CD4-positive, alpha-beta T cell treated with Interleukin-17A for 1 hour (primary cell): ENCODE results near the gene DYRK3.

Experiments used
- DNase-seq: peaks from one replicate; pipeline ENCODE4 v3.0.0-alpha.2; 2020

DYRK3 gene

GRCh38 chr1:206684478-206685333 is 49.4 kb downstream of the DYRK3 start, which contains the start of gene MAPKAPK2:
Gene MAPKAPK2 (plus strand): TSS chr1:206684905. CDS start chr1:206685230, 325 bp downstream.
- peak; percentile 77 for DNase-seq

GRCh38 chr1:206685334-206685768 is 50.0 kb downstream of the DYRK3 start:
- peak; percentile 39 for DNase-seq

DNA sequence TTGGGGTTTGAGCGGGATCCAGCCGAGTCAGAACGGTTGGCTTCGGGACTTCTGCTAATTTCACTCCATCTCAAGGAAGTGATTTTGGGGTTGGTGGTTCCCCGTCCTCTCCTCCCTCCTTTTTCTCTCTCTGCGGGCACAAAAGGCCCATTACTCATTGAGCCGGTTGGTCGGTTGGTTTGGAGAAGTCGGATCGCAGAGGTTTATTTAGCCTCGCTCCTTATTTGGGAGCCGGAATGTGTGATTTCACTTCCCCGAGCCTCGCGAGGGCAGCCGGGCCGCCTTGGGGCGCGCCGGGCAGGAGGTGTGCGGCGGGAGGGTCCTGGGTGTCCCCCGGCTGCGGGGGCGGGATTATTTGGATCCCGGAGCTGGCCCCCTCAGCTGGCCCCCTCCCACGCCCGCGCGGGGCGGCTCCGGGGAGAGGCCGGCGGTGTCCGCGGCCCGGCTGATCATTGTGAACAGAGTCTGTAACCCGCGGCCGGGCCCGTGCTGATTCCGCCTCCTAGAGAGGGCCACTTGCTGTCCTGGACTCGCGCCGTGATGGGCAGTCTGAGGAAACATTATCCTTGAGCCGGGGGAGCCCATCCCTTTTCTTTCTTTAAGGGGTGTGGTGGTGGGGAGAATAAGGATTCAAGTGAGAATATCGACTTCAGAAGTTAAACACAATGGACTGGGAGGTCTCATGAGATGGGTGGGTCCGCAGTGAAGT is 50.6 kb downstream of the DYRK3 start:
- DNase-seq: peak; percentile 67

DNA sequence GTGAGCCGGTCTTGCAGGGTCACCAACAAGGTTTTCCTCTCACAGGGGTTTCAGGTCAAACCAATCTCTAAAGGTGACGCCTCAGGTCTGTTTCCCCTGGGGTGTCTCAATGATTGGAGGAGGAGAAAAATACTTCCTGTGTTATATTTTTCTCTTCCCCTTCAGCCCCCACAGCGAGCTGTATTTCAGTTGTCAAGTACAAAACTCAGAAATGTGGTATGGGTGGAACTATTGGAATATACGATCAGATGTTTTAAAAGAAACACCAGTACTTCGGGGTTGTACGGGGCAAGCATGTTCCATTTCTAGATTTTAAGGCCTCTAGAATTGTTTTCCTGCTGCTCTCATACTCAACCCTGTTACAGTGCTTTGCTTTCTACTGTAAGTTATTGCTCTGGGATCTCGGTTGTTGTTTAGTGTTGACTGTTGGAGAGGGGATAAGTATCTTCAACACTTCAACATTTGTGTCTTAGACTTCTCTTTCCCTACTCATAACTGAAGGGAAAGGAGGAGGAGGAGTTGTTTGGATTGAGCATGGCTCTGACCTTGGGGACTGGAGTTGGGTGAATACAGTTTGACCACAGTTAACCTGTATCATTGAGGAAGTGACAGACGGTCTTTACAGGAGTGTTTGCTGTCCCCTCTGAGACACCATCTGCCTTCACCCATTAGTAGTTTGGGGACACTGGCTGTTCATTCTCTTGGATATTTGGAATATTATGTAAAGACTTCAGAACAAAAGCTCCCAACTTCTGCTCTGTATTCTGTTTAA is 51.3 kb downstream of the DYRK3 start:
- DNase-seq: peak; percentile 68

GRCh38 chr1:206687251-206687914 is 52.0 kb downstream of the DYRK3 start:
- no peak for DNase-seq

DNA sequence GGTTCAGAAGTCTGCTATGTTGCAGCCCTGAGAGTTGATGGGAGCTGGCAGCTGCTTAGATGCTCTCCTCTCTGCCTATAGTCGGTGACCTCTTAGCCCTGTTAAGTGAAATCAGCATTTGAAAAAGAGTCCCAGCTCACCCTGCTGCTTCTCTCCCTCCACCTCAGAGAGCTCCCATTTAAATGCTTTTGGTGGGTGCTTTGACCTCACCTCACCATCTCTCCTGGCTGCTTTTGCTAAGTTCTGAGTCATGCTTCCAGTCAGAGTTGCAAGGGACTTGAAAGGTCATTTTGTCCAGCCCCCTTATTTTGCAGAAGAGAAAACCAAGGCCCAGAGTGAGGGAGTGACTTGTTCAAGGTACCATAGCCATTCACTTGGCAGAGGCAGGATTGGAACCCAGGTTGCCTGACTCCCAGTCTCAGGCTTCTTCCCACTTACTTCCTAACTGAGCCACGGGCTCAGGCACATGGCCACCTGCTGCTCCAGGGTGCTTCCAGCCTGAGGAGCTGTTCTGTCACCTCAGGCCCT is 52.6 kb downstream of the DYRK3 start:
- DNase-seq: no peak

DNA sequence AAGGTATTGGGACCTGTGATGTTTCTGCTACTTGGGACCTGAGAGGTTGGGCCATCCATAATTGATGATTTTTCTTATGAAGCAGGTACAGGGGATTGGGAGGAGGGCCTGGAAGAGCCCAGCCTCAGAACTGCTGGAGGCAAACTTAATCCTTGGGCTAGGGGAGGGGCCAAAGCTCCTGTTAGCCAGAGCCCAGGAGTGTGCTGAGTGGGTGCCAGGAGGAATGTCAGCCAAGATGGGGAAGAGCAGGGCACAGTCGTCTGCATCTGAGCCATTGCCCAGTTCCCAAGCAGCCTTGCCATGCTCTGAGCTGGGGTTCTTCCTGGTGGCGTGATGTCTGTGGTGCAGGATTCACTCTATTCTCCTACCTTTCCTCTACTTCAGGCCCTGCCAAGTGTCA is 55.2 kb downstream of the DYRK3 start:
- DNase-seq: no peak

- DNase-seq: no peak
Observed at GRCh38 chr1:206691604-206692003, 56.3 kb downstream of the DYRK3 start.

GRCh38 chr1:206693029-206693428 is 57.7 kb downstream of the DYRK3 start:
- DNase-seq: no peak

DNA sequence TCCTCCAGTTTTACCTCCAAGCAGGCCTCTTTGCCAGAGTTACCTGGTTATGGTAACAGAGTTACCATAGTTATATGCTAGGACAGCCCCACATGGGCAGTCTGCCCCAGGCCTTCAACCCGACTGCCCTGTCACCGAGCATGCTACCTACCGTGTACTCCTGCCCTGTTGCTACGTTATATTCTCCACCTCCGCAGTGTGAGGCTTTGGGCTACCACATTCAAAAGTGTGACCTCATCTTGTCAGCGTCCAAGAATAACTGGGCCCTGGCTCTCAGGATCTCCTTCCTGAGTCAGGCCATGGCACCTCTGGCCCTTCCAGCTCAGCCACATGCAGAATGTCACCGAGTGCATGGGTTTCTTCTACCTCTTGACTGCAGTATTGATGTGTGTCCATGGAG is 58.3 kb downstream of the DYRK3 start:
- DNase-seq: no peak

DNA sequence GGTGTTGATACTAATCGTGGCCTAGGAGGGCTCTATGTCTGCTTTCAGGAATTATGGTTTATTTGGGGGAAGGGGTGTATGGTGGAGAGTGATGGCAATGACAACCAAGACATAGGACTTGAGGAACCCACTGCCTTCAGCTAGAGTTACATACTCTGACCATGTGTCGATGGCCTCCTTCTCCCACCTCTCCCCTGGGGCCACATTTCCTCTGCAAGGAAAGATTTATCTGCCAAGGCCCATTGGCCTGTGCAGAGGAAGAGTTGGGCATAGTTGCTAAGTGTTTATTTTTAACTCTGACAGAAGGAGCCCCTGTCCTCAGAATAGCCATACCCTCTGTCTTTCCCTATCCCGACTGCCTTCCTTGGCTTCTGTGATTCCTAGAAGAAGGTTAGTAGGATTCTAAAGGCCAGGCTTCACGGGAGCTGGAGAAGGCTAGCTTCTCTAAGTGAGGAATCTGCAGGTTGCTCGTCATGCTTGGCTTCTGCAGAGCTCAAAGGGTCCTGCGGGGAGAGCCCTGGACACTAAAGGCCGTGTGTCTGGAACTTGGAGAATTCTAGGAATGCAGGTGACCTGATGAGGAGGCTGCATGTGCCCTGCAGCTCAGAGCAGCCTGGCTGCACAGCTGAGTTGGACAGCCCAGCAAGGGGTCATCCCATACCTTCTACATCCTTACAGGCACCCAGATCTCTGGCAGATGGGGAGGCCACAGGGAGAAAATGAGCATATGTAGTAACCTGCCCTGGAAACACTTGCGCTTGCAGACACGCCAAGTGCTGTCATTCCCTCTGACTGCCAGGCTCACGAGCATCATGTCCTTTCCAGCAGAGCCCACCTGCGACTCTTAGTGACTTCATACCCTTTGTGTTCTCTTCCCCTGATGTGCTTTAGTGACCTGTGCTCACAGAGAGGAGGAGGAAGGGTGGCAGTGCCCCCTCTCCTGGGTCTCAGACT is 59.1 kb downstream of the DYRK3 start:
- no peak for DNase-seq

- DNase-seq: no peak
Observed at GRCh38 chr1:206695733-206696132, 60.4 kb downstream of the DYRK3 start.

GRCh38 chr1:206696812-206697585 is 61.7 kb downstream of the DYRK3 start:
- DNase-seq: no peak

GRCh38 chr1:206698011-206698410 is 62.7 kb downstream of the DYRK3 start:
- no peak for DNase-seq
